ENCODE results near the gene PIGR.

GRCh38 chr1:206882555-206882954 lies 63.7 kb downstream of the PIGR start:
- TF ChIP-seq CTCF (optimal IDR thresholded peaks at IDR 0.05 in 1 of 3, IDR thresholded peaks at IDR 0.05 in 1 of 3, conservative IDR thresholded peaks at IDR 0.05 in 1 of 3; ENCODE audit: extremely low read depth in 1 of 3, insufficient read depth in 2 of 3, low read length in 3 of 3) (peak in 1 of 3 experiments; percentile 24), EZH2 (IDR thresholded peaks at IDR 0.05; ENCODE audit: low read length) (no peak)

Measured in keratinocyte (primary cell).